NCI-H1694 treated with DMSO at 0.1 percent for 48 hours (cell line): ENCODE data around the gene CISH.
A peak's percentile ranks its signal among the peaks of the same experiment; 100 is the strongest.

Experiments
- DNase-seq: peaks from one replicate; lab custom pipeline; 2025; lab: John Stamatoyannopoulos, UW

Gene CISH

GRCh38 chr3:50599115-50599715 lies 12.4 kb downstream of the CISH start:
- no peak for DNase-seq

DNA sequence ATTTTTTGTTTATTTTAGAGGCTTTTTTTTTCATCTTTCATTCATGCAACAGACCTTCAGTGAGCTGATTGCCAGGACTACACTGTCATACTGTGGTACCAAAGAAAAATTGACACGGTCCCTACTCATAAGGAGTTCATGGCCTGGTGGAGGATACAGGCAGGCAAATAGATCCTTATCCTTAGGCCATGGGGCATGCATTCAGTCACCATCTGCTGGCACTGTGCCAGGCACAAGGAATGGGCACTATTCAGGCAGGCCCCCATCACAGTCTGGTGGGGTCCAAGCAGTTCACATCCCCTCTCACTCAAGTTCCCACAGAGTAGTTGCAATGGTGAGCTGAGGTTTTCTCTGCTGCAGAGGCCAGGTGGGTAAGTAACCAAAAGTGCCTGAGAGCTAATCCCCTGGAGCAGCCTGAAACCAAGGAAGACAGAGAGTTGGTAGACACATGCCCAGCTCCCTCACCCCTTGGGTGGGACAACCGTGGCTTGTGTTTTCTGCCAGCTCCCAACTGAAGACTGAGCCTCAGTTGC lies 17.3 kb downstream of the CISH start:
- no peak for DNase-seq

GRCh38 chr3:50592568-50592967 lies 19.0 kb downstream of the CISH start:
- no peak for DNase-seq

DNA sequence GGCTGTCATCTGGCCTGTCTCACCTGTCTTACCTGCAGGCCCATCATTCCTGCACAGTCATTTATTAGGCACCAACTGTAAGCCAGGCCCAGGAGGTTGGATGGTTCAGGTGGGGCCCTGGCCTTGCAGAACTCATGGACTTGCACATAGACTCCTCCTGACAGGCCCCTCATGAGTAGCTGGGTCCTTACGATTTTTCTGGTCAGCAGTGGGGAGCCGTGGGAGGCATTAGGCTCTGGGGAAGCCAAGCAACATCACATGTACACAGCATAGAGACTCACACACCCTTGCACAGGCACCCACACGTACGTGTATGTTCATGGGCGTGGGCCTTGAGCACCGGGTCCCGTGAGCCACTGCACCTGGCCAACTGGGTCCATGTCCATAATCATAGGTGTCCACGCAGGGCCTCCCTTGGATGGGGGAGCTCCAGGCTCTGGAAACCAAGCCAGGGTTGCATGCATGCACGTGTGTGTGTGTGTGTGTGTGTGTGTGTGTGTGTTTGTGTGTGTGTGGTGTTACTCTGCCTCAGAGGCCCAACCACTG lies 20.3 kb downstream of the CISH start:
- DNase-seq: no peak

- no peak for DNase-seq
Measured at GRCh38 chr3:50588759-50589433, 22.7 kb downstream of the CISH start.

- DNase-seq: no peak
Measured at GRCh38 chr3:50587806-50588758, 23.5 kb downstream of the CISH start.

- no peak for DNase-seq
Measured at GRCh38 chr3:50587373-50587772, 24.2 kb downstream of the CISH start.

GRCh38 chr3:50586763-50587070 lies 24.9 kb downstream of the CISH start:
- no peak for DNase-seq

- no peak for DNase-seq
Measured at GRCh38 chr3:50585919-50586762, 25.4 kb downstream of the CISH start.

GRCh38 chr3:50584391-50584790 lies 27.2 kb downstream of the CISH start:
- no peak for DNase-seq

DNA sequence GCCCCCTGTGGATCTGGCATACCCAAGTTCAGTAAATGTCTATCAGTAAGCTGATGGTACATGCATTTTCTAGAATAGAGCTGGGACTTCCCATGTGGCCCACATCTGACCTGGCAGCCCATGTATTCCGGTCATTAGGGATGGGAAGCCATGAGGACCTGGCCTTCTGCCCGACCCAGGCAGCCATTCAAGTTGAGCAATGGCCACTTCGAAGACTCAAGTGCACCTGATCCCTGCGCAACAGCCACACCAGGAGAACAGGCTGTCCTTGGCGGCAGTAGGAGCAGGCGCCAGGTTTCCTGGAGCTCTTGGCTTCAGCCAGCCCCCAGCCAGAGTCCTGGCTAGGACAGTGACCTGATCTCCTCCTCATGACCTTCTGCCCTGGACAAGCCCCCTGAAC lies 27.7 kb downstream of the CISH start:
- no peak for DNase-seq

DNA sequence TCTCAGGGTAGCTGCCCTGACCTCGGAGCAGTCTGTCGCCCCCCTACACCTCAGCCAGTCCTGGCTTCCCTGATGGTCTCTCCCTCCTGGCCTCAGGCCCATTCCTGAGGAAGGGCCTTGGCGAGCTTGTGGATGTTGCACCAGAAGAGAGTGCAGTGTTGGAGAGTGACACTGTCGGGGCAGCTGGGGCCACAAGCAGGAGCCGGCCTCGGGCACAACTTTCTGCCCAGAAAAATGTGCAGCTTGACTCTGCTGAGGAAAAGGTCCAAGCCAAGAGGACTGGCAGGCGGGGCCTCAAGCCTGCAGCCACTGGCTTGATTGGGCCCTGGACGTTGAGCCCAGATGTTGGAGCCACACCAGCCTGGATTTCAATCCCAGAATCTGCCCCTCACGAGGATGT lies 29.5 kb downstream of the CISH start:
- no peak for DNase-seq

DNA sequence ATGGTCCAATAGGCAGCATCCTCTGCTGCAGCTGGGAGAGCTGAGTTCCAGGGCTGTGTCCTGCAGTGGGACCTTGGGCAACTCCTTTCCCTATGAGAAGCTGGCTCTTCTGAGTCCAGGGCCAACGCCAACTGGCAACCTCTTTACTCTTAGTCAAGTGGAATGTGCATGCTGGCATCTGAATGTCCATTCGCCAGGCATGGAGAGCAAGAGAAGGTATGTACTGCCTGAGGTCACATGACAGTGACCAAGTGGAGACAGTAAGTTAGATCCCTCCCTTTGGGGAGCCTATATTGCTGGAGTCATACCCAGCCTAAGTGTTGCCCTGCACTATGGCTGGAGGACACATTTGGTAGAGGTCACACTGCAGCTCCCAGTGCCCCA lies 30.1 kb downstream of the CISH start:
- no peak for DNase-seq

DNA sequence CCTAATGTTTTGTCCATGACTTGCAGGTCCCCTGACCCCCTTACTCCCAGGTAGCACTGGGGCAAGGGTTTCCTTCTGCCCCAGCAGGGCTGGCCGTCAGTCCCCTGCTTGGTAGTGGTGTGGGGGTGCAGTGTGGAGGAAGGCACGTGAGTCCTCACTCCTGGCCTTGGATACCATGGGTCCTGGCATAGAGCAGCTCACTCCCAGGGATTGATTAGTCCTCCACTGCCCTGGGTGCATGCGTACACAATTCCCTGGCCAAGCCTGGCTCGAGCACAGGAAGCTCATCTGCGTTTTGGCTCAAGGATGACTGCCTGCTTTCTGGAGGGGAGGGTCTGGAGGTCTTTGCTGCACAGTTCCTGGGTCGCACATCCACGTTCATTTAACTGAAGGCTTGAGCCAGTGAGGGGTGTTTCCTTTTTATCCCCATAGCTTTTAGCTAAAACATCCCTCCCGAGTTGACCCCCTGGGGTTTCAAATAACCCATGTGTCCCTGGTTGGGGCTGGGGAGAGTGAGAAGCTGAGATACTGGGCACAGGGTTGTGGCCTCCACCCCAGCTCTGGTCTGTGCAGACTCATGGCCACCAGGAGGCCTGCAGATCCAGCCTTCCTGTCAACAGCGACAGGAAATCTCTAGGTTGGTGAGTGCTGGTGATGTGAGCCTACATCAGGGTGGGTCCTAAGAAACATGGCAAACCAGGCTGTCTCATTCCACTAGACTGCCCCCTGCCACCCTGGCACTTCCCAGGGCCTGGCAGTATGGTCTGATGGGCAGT lies 30.7 kb downstream of the CISH start:
- DNase-seq: no peak

DNA sequence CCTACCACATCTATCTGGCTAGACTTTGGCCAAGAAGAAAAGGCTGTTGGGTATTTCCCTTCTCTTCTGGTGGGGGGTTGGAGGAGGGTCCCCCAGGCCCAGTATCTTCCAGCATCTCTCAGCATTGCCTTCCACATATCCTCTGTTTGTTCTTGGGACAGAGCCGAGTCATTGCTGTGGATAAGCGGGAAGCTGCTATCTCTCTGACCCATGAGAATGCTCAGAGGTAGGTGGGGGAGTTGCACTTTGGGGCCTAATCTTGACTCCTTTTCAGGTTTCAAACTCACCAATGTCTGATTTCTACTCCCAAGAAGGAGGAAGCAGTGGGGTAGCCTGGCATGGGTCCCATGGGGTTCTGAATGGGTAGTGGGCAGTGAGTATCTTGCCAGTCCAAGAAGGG lies 34.2 kb downstream of the CISH start:
- no peak for DNase-seq

GRCh38 chr3:50575372-50575771 lies 36.2 kb downstream of the CISH start:
- DNase-seq: no peak

- no peak for DNase-seq
Measured at GRCh38 chr3:50574444-50574831, 37.1 kb downstream of the CISH start.

DNA sequence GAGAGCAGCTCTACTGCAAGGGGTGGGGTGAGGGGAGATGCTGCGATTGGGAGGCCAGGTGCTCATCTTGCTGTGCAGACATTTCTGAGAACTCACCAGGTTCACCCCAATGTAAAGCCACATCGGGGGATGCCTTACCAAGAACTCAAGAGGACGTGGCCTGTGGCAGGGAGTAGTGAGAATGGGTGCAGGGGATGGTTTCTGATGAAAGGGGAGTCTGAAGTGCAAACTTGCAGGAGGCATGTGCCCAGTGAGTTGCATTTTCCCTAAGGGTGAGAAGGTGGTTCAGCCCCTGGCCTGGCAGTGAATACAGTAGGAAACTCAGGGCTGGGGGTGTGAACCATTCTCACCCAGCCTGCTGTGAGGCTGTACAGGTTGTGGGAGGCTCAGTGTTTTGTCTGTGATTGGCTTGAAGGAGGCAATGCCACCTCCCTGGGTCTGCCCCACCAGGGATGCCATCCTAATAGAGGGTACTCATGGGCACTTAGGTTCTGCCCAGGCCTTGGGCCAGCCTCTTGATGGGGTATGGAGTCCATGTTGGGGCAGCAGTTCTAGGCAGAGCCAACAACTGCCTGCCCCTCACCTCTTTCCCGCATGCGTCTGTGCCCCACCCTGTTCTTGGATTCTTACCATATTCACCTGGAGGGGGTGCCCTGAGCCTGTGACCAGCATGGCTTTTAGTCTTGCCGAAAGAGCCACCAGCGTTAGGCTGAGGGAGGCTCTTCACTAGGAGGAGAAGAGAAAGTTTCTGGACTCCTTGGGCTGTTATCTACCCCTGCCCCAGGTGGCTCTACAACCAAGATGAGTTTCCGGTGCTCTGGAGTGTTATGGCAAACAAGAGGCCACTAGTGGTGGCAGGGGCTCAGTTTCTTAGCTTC lies 37.8 kb downstream of the CISH start:
- DNase-seq: no peak

DNA sequence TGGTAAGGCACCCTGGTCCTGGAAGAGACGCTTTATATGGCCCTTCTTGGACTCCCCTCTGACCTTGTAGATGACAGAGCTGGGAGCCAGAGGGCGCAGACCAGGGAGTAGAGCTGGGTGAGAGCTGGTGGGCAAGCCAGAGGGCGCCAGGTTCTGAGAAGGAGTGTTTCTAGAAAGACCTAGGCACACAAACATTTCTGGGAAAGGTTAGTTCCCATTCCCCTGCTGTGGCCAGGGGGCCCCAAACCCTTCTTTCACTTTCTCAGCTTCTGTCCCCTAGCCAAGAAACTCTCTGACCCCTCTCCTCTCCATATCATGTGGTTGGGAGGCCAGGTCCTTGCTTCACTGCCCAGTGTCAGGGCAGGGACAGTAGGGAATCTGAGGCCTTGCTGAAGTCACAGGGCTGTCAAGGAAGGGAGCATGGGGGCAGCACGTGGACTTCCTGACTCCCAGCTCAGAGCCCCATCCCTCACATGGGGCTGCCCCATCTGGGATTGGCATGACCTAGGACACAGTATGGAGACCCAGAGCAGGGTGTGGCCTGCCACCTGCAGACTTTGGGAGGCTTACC lies 38.7 kb downstream of the CISH start:
- DNase-seq: no peak

GRCh38 chr3:50572158-50572557 lies 39.4 kb downstream of the CISH start:
- peak; percentile 16 for DNase-seq
